ENCODE results near the gene CAMTA1.

CAMTA1 gene

GRCh38 chr1:7221826-7222694 lies 436.8 kb downstream of the CAMTA1 start:
- no peak for DNase-seq

GRCh38 chr1:7222695-7223015 lies 437.4 kb downstream of the CAMTA1 start:
- DNase-seq, result no peak

GRCh38 chr1:7223334-7224080 lies 438.3 kb downstream of the CAMTA1 start:
- DNase-seq, result no peak

- DNase-seq, result no peak
Measured at GRCh38 chr1:7224081-7224534, 438.9 kb downstream of the CAMTA1 start.

- no peak for DNase-seq
Measured at GRCh38 chr1:7224644-7225043, 439.4 kb downstream of the CAMTA1 start.

- DNase-seq, result no peak
Measured at GRCh38 chr1:7225711-7226505, 440.7 kb downstream of the CAMTA1 start.

- DNase-seq, result no peak
Measured at GRCh38 chr1:7227654-7228053, 442.4 kb downstream of the CAMTA1 start.

GRCh38 chr1:7228252-7228961 lies 443.2 kb downstream of the CAMTA1 start:
- no peak for DNase-seq

- no peak for DNase-seq
Measured at GRCh38 chr1:7229186-7229585, 443.9 kb downstream of the CAMTA1 start.

- DNase-seq, result no peak
Measured at GRCh38 chr1:7229696-7230631, 444.7 kb downstream of the CAMTA1 start.

GRCh38 chr1:7232441-7233236 lies 447.4 kb downstream of the CAMTA1 start:
- no peak for DNase-seq

- no peak for DNase-seq
Measured at GRCh38 chr1:7233237-7233540, 447.9 kb downstream of the CAMTA1 start.

GRCh38 chr1:7233646-7234470 lies 448.6 kb downstream of the CAMTA1 start:
- no peak for DNase-seq

GRCh38 chr1:7234471-7234755 lies 449.2 kb downstream of the CAMTA1 start:
- no peak for DNase-seq

GRCh38 chr1:7235871-7236517 lies 450.7 kb downstream of the CAMTA1 start:
- DNase-seq, result no peak

GRCh38 chr1:7236844-7237515 lies 451.7 kb downstream of the CAMTA1 start:
- no peak for DNase-seq

- DNase-seq, result no peak
Measured at GRCh38 chr1:7247158-7247557, 461.9 kb downstream of the CAMTA1 start.

- no peak for DNase-seq
Measured at GRCh38 chr1:7247791-7248548, 462.7 kb downstream of the CAMTA1 start.

Data from GDM1 (cell line).